NCI-H2081 treated with DMSO at 0.1 percent for 48 hours (cell line): Measurements from ENCODE around the gene GPR161.

Source experiments
- DNase-seq: peaks from one replicate; lab custom pipeline; 2025; lab: John Stamatoyannopoulos, UW

GPR161 gene

DNA sequence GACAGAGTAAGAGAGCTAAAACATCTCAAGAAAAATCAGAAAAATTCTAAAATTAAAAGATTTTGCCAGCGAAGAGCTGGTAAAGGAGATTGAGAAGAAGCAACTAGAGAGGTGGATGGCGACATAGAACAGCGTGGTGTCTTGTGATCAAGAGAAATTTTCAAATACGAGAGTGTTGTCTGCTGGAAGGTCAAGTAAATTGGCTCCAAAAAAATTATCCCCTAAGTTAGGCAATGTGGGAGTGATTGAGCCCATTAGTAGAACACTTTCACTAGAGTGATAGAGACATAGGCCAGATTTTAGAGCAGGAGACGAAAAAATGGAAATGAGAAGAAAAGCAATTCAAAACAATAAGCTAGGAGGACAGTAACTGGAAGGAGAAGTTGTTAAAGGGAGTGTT lies 105.5 kb downstream of the GPR161 start:
- DNase-seq: no peak
